GM11168 (cell line): ENCODE data around the gene ANKRD31.
"Not testable (repeated sequence)": the region's sequence is repeated elsewhere in the genome, so short reads cannot be mapped to it uniquely, and the experiment has no call there.

Experiments
- in situ Hi-C: fragments of 300-500 bp; cut with MboI; formaldehyde crosslinking; loops from one replicate; pipeline ENCODE4 v1.12.0; 2022; ENCODE audit warnings: low sequenced_read_pairs; ENCODE audit not compliant: unreplicated experiment

The ANKRD31 gene

DNA sequence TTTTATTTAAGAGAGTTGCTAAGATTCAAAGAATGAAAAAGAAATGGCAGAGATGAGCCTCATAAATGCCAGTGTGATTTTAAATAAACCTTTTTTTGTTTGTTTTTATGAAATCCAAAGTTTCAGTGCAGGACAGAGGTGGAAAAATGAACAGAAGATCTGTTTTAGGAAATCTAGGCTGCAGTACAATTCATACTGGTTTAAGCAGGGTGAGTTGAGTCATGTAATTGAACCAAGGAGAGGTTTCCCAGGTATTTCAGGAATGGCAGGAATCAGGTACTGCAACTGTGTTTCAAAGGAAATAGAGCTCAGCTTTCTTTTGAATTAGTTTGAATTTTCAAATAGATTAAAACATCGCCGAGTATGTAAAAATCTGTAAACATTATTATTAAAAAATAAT is 3.0 kb upstream of the ANKRD31 start:
- in situ Hi-C loops = loop anchor here (25.0 kb wide), 1 partner anchor 448 kb away; no protein-coding TSS in a partner anchor

DNA sequence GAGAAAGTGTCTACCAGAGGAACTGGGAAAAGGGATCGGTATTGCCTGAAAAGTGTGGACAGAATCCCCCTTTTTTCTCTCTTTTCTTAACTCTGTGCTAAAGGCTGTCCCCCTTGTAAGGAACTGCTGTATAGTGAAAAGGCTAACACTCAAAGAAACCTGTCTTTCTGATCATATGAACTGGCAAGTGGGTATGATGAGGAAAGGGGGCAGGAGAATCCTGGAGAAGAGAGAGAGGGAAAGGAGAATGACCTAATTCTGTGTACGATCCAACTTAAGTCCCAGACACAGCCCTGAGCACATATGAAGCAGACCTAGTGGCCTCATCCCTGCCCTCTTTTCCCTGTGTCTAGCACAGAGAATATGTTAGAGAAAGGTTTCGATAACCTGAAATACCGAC is 967 bp downstream of the ANKRD31 start:
- in situ Hi-C loops = loop anchor here (25.0 kb wide), 1 partner anchor 452 kb away; no protein-coding TSS in a partner anchor

DNA sequence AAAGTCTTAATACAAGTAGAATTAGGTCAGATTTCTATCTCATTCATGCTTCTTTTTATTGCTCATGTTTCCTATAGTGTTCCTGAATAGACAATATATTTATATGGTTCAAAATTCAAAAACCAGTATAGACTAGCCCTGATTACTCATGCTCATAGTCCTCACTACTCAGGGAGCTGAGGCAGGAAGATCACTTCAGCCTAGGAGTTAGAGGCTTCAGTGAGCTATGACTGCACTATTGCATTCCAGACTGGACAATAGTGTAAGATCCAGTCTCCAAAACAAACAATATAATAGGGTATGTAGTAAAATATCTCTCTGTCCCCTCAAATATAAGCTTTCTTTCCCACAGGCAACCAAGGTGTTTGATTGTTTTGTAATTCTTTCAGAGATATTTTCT is 2.4 kb downstream of the ANKRD31 start:
- in situ Hi-C loops = loop anchor here (25.0 kb wide), 1 partner anchor 453 kb away; no protein-coding TSS in a partner anchor

DNA sequence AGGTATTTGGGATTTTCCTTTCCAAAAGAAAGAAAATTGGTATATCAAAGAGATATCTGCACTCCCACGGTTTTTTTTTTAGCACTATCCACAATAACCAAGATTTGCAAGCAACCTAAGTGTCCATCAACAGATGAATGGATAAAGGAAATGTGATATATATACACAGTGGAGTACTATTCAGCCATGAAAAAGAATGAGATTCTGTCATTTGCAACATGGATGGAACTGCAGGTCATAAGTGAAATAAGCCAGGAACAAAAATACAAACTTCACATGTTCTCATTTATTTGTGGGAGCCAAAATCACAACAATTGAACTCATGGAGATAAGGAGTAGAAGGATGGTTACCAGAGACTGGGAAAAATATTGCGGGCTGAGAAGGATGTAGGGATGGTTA is 9.8 kb downstream of the ANKRD31 start:
- in situ Hi-C loops = loop anchor here (25.0 kb wide), 1 partner anchor 460 kb away; no protein-coding TSS in a partner anchor

DNA sequence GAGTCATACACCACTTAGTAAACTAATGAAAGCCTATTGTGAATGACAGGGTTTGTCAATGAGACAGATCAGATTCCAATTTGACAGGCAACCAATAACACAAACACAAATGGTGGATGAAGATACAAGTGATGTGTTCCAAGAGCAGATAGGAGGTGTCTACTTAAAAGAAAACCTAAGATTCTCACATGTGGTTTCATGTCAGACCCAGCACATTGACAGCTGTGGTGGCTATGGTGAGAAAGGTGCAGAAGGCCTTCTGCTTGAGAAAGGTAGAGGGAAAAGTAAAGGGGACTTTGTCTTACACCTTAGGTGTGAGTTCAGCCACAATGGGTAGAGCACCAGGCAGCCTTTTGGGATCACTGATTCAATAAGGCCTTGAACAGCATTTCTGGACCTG is 11.2 kb downstream of the ANKRD31 start:
- in situ Hi-C loops = loop anchor here (25.0 kb wide), 1 partner anchor 462 kb away; no protein-coding TSS in a partner anchor

DNA sequence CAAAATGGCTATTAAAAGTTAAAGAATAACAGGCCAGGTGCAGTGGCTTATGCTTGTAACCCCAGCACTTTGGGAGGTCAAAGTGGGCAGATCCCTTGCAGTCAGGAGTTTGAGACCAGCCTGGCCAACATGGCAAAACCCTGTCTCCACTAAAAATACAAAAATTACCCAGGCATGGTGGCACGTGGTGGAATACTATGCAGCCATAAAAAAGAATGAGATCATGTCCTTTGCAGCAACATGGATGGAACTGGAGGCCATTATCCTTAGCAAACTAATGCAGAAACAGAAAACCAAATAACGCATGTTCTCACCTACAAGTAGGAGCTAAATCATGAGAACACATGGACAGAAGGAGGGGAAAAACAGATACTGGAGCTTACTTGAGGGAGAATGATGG is 15.9 kb downstream of the ANKRD31 start:
- in situ Hi-C loops = not testable (repeated sequence)

DNA sequence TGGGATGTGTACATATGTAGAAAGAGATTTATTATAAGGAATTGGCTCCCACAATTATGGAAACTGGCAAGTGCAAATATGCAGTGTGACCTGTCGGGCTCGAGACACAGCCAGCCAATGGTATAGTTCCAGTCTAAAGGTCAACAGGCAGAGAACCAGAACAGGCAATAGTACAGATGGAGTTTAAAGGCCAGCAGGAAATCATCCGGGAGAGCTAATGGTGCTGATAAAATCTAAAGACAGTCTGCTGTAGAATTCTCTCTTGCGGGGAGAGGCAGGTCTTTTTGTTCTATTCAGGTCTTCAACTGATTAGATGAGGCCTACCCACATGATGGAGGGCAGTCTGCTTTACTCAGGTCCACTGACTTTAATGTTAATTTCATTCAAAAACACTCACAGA is 21.8 kb downstream of the ANKRD31 start:
- in situ Hi-C loops = no loop called here

DNA sequence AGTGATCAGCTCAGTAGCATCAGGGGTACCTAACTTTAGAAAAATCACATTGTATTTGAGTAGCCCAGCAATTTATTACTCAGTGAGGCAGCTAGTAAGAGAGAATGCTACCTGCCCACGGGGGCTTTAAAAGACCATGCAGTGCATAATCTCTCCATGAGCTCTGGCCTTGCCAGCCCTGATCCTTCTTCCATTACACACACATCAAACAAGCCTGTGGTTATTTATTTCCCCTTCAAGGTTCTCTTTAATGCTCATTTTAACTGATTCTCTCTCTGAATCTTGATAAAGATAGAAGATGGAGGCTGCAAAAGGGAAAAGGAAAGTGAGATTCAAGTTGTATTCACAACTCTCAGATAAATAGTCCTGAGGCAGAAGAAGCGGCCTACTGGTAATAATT is 22.3 kb downstream of the ANKRD31 start:
- in situ Hi-C loops = no loop called here

DNA sequence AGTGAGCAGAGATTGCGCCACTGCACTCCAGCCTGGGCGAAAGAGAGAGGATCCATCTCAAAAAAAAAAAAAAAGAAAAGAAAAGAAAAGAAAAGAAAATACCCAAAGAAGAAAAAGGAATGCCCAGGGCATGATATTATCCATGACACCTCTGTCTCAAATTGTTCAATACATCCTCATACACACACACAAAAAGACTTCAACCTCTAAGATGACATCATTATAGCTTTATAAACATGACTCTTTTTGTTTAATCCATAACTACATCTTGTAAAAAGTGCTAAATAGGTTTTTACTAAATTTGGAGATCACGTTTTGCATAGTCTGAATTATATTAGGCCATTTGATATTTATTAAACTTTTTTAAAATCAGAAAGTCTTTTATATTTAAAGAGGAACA is 33.1 kb downstream of the ANKRD31 start:
- in situ Hi-C loops = no loop called here

DNA sequence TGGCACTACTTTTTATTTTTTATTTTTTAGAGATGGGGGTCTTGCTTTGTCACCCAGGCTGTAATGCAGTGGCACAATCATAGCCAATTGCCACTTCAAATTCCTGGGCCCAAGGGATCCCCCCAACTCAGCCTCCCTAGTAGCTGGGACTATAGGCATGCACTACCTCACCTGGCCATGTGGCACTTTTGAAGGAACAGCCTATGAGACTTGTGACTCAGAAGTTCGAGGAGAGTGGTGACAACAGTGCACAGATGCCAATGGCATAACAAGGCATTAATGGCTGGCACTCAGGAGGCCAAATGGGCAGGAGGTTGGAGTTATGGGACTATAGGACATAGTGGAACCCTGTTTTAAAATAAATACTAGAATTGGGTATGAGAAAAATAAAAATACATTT is 33.7 kb downstream of the ANKRD31 start:
- in situ Hi-C loops = no loop called here

DNA sequence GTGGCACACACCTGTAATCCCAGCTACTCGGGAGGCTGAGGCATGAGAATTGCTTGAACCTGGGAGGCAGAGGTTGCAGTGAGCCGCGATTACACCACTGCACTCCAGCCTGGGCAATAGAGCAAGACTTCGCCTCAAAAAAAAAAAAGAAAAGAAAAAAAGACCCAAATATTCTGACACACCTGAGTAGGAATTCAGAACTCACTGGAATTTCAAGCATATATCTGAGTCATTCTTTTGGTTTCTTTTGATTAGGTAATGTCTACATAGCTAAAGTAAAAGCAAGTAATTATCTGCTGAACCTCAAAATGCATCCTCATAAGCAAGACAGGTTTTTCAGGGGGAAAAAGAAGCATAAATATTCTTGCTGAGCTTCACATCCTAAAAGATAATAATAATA is 35.9 kb downstream of the ANKRD31 start:
- in situ Hi-C loops = no loop called here

DNA sequence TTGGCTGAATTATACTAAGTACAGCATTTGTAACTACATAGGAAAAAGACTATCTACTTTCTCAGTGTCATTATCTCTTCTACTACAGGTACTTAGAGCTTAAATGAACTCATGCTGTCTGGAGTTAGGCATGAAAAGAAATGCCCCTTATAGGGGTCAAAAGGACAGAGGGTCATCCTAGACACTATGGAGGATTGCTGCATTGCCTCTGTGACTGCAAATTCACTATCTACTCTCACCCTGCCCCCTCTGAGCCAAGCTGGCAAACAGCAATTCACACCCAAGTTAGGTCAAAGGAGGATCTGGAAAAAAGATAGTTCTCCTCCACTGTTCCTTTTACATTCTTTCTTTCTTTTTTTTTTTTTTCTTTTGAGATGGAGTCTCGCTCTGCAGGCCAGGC is 36.7 kb downstream of the ANKRD31 start:
- in situ Hi-C loops = no loop called here

DNA sequence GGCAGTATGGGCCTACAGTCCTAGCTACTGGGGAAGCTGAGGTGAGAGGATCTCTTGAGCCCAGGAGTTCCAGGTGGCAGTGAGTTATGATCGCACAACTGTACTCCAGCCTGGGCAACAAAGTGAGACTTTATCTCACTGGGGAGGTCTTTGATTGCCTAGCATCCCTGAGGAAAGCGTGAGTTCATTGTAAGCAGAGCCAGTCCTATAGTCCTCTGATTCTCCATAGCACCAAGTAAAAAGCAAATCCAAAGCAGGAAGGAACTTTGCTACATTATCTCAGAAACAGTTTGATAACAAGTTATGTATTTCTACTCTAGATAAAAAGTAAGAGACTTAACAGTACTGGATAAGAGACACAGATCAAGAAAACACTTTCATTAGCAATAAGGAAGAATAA is 37.6 kb downstream of the ANKRD31 start:
- in situ Hi-C loops = no loop called here

DNA sequence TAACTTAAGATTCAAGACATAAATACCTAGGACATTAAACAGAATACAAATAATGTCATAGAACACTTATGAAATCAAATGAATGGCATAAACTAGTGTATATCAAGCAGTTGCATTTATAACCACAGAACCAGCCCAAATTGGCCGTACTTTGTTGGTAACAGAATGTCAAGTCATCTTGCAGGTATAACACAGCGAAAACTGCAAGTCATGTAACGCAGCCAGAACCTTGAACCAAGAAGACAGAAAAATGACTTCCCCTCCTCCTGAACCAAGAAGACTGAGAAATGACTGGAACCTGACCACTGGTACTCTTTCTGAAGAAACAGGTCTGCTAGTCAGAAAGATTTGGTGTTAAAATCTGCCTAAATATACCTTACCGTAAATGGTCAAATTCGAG is 38.9 kb downstream of the ANKRD31 start:
- in situ Hi-C loops = no loop called here

DNA sequence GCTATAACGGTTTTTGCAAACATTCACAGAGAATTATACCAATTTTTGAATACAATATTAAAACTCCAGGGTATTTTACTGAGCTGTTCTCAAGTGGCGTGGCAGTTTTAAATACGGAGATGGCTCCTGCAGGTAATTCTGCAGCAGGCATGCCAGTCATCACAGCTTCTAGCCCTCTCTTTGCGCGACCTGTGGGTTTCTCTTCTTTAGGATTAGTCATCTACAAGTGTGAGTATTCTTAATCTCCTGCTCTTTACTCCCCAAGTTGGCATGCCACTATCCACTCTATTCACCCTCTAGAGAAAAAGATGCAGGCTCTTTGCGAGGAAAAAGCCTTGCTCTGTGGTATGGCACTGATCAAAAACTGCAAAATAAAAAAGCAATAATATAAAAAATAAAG is 43.9 kb downstream of the ANKRD31 start:
- in situ Hi-C loops = no loop called here

DNA sequence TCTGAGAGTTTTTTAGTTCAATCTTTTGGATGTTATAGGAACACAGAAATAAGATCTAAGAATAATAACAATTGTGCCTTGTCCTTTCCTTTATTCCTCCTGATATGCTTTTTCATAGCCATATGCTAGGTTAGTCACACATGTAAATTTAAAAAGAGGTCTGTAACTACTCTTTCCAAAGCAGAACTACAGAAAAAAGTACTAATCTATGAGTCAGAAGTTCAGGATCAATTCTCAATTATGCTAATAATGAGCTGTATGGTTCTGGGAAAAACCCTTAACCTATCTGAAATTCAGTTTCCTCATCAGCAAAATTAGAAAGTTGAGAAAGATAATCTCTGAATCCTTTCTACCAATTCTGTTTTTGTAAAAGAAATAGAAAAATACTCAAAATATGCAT is 44.4 kb downstream of the ANKRD31 start:
- in situ Hi-C loops = no loop called here

DNA sequence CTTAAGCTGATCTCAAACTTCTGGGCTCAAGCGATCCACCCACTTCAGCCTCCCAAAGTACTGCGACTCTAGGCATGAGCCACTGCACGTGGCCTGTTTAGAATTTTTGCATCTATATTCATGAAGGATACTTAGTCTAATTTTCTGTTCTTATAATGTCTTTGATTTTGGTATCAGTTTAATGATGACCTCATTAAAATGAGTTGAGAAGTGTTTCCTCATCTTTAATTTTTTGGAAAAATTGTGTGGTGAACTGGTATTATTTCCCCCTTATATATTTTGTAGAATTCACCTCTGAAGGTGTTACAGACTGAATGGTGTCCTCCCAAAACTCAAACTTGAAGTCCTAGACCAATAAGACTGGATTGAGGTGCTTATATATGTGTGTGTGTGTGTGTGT is 46.5 kb downstream of the ANKRD31 start:
- in situ Hi-C loops = no loop called here

DNA sequence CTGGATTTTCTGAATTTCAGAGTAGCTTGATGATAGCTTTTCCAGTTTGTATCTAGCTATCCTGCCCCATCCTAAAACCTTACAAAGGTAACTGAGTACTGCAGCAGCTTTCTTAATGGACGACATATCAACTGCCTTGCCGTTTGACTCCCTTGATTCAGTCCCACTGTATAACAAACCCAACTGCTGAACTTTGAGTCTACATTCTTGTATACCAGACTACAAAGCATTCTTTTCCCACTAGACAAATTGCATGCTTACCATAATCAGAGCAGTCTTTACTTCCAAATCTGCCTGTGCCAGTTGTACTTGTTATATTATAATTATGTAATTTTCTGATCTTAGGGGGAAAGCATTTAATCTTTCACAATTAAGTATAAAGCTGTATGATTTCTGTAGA is 47.3 kb downstream of the ANKRD31 start:
- in situ Hi-C loops = no loop called here

DNA sequence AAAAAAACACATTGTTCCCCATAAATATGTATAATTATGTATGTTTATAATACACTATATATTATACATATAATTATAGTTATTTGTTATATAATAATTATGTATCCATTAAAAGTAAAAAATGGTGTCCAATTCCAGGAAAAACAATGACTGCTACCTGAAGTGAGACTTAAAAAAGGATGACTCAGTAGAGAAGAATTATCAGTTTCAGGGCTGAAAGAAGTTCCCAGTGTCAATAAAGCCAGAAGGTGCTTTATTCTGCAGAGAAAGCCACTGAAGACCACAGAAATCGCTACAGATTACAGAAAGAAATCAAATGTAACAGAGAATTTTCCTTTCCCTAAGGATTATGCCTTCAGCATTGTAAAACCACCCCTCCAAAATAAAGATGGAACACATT is 50.9 kb downstream of the ANKRD31 start:
- in situ Hi-C loops = no loop called here

DNA sequence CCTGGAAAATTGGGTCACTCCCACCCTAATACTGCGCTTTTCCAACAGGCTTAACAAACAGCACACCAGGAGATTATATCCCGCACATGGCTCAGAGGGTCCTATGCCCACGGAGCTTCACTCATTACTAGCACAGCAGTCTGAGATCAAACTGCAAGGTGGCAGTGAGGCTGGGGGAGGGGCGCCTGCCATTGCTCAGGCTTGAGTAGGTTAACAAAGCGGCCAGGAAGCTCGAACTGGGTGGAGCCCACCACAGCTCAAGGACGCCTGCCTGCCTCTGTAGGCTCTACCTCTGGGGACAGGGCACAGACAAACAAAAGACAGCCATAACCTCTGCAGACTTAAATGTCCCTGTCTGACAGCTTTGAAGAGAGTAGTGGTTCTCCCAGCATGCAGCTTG is 60.7 kb downstream of the ANKRD31 start:
- in situ Hi-C loops = not testable (repeated sequence)

DNA sequence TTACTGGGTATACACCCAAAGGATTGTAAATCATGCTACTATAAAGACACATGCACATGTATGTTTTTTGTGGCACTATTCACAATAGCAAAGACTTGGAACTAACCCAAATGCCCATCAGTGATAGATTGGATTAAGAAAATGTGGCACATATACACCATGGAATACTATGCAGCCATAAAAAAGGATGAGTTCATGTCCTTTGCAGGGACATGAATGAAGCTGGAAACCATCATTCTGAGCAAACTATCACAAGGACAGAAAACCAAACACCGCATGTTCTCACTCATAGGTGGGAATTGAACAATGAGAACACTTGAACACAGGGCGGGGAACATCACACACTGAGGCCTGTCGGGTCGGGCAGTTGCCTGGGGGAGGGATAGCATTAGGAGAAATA is 61.8 kb downstream of the ANKRD31 start:
- in situ Hi-C loops = not testable (repeated sequence)

DNA sequence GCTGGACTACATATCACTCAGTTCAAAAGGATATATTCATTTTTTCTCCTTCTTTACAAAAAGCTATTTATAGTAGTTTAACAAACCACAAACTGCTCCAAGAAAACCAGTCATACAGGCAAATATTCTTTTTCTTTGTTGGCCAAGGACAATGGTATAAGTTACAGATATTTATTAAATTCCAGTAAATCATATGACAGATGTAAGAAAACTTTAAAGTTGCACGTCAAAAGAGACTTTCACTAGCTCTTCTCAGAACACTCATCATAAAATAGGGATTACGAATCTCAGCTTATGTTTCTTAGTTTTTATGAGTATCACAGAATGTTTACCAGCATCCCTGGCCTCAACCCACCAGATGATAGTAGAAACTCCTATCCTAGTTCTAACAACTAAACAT is 67.2 kb downstream of the ANKRD31 start:
- in situ Hi-C loops = no loop called here
